Measurements from ENCODE around the gene SLC6A1.

SLC6A1 gene

GRCh38 chr3:11015369-11015768, 22.8 kb downstream of the SLC6A1 start:
- no peak for DNase-seq (ENCODE audit: low read depth in 2 of 2, low spot score in 1 of 2)

GRCh38 chr3:11016727-11017126, 24.2 kb downstream of the SLC6A1 start:
- DNase-seq (ENCODE audit: low read depth in 2 of 2, low spot score in 1 of 2) = no peak

GRCh38 chr3:11019116-11019819, 26.7 kb downstream of the SLC6A1 start:
- DNase-seq (ENCODE audit: low read depth in 2 of 2, low spot score in 1 of 2) = no peak

GRCh38 chr3:11020764-11021163, 28.2 kb downstream of the SLC6A1 start:
- DNase-seq (ENCODE audit: low read depth in 2 of 2, low spot score in 1 of 2) = no peak

- no peak for DNase-seq (ENCODE audit: low read depth in 2 of 2, low spot score in 1 of 2)
These were observed 29.1 kb downstream of the SLC6A1 start for GRCh38 chr3:11021611-11022011.

- no peak for DNase-seq (ENCODE audit: low read depth in 2 of 2, low spot score in 1 of 2)
These were observed 29.6 kb downstream of the SLC6A1 start for GRCh38 chr3:11022115-11022514.

- DNase-seq (ENCODE audit: low read depth in 2 of 2, low spot score in 1 of 2) = no peak
These were observed 31.6 kb downstream of the SLC6A1 start for GRCh38 chr3:11024181-11024580.

GRCh38 chr3:11029948-11030347, 37.4 kb downstream of the SLC6A1 start:
- DNase-seq (ENCODE audit: low read depth in 2 of 2, low spot score in 1 of 2) = no peak

GRCh38 chr3:11033871-11034270, 41.3 kb downstream of the SLC6A1 start:
- no peak for DNase-seq (ENCODE audit: low read depth in 2 of 2, low spot score in 1 of 2)

- no peak for DNase-seq (ENCODE audit: low read depth in 2 of 2, low spot score in 1 of 2)
These were observed 41.9 kb downstream of the SLC6A1 start for GRCh38 chr3:11034309-11034985.

- no peak for DNase-seq (ENCODE audit: low read depth in 2 of 2, low spot score in 1 of 2)
These were observed 43.4 kb downstream of the SLC6A1 start for GRCh38 chr3:11035757-11036505.

GRCh38 chr3:11037241-11037873, 44.8 kb downstream of the SLC6A1 start:
- DNase-seq (ENCODE audit: low read depth in 2 of 2, low spot score in 1 of 2) = no peak

GRCh38 chr3:11037976-11038375, 45.4 kb downstream of the SLC6A1 start:
- DNase-seq (ENCODE audit: low read depth in 2 of 2, low spot score in 1 of 2) = no peak

GRCh38 chr3:11045536-11045935, 53.0 kb downstream of the SLC6A1 start:
- no peak for DNase-seq (ENCODE audit: low read depth in 2 of 2, low spot score in 1 of 2)

GRCh38 chr3:11047500-11047899, 55.0 kb downstream of the SLC6A1 start:
- DNase-seq (ENCODE audit: low read depth in 2 of 2, low spot score in 1 of 2) = no peak

GRCh38 chr3:11050666-11051323, 58.2 kb downstream of the SLC6A1 start:
- no peak for DNase-seq (ENCODE audit: low read depth in 2 of 2, low spot score in 1 of 2)

- DNase-seq (ENCODE audit: low read depth in 2 of 2, low spot score in 1 of 2) = no peak
These were observed 61.5 kb downstream of the SLC6A1 start for GRCh38 chr3:11053926-11054503.

GRCh38 chr3:11054739-11055438, 62.3 kb downstream of the SLC6A1 start:
- no peak for DNase-seq (ENCODE audit: low read depth in 2 of 2, low spot score in 1 of 2)

- no peak for DNase-seq (ENCODE audit: low read depth in 2 of 2, low spot score in 1 of 2)
These were observed 62.9 kb downstream of the SLC6A1 start for GRCh38 chr3:11055496-11055895.

GRCh38 chr3:11056531-11057050, 64.0 kb downstream of the SLC6A1 start:
- DNase-seq (ENCODE audit: low read depth in 2 of 2, low spot score in 1 of 2) = no peak
